Caco-2 (cell line): Measurements from ENCODE around the gene PITX1. TPM values are rescaled to one million over a fixed set of nuclear protein-coding genes. Genes with fewer than 3 reads are reported as not detected.

Experiments used
- BruUV-seq: library from RNA; stranded (reverse); fragments of 400-500 nt; replicated peaks from 2 replicates; lab custom pipeline; 2021; lab: Mats Ljungman, UMichigan
- CTCF ChIA-PET: fragments of 300-600 bp; sonication (Branson Sonifier 250); formaldehyde crosslinking; loops from one replicate; lab custom pipeline; 2022; ENCODE audit warnings: antibody characterized with exemption; lab: Charles Lee
- POLR2A ChIA-PET: fragments of 300-600 bp; sonication (Branson Sonifier 250); formaldehyde crosslinking; loops from one replicate; lab custom pipeline; 2022; ENCODE audit warnings: antibody characterized with exemption; lab: Charles Lee
- DNase-seq, 2 experiments: peaks; one replicate each; pipeline versions ENCODE4 v3.0.0 to v3.0.0-alpha.2; 2020 to 2022
- H3K27me3 ChIP-seq: replicated peaks from 2 replicates; pipeline ENCODE4 v1.6.0; 2011; ENCODE audit warnings: low read length; ENCODE audit not compliant: control insufficient read depth, insufficient read depth
- H3K36me3 ChIP-seq: 2 replicates; pipeline ENCODE4 v1.5.1; 2011; ENCODE audit warnings: low read length; ENCODE audit not compliant: control insufficient read depth, insufficient read depth
- H3K4me1 ChIP-seq: fragments of 250-450 bp; sonication (Bioruptor Pico); 2 replicates; pipeline ENCODE4 v1.5.1; 2020; ENCODE audit warnings: mild to moderate bottlenecking
- H3K4me3 ChIP-seq: 2 replicates; pipeline ENCODE4 v1.5.1; 2011; ENCODE audit warnings: low read depth, mild to moderate bottlenecking, control low read depth, low read length
- H3K9me3 ChIP-seq: fragments of 250-450 bp; sonication (Bioruptor Pico); 2 replicates; pipeline ENCODE4 v1.5.1; 2020; ENCODE audit warnings: mild to moderate bottlenecking, moderate library complexity
- H3K27ac Mint-ChIP-seq: one replicate; pipeline ENCODE4 v1.8.0; 2022; ENCODE audit warnings: mixed read lengths; ENCODE audit not compliant: unreplicated experiment
- H3K27me3 Mint-ChIP-seq: one replicate; pipeline ENCODE4 v1.8.0; 2022; ENCODE audit warnings: mixed read lengths; ENCODE audit not compliant: insufficient read depth, unreplicated experiment
- H3K36me3 Mint-ChIP-seq: one replicate; pipeline ENCODE4 v1.8.0; 2022; ENCODE audit warnings: mild to moderate bottlenecking, mixed read lengths; ENCODE audit not compliant: insufficient read depth, unreplicated experiment
- H3K4me1 Mint-ChIP-seq: one replicate; pipeline ENCODE4 v1.8.0; 2022; ENCODE audit warnings: low read depth, mixed read lengths; ENCODE audit not compliant: unreplicated experiment
- H3K4me3 Mint-ChIP-seq: one replicate; pipeline ENCODE4 v1.8.0; 2022; ENCODE audit warnings: mild to moderate bottlenecking, moderate library complexity, mixed read lengths; ENCODE audit not compliant: unreplicated experiment
- H3K9me3 Mint-ChIP-seq: one replicate; pipeline ENCODE4 v1.8.0; 2022; ENCODE audit warnings: mixed read lengths; ENCODE audit not compliant: unreplicated experiment
- CTCF ChIP-seq, 2 experiments: fragments of 200-600 bp in 1 of 2; IDR thresholded peaks; 1 replicate in 1 of 2; 2 replicates in 1 of 2; pipeline versions ENCODE4 v1.5.1 to v1.8.0; 2011 to 2022; ENCODE audit warnings: antibody characterized with exemption in 1 of 2, control low read depth in 1 of 2, inconsistent platforms in 1 of 2, low read depth in 1 of 2, low read length in 1 of 2, mild to moderate bottlenecking in 1 of 2, moderate library complexity in 1 of 2; ENCODE audit not compliant: insufficient read depth in 1 of 2, severe bottlenecking in 1 of 2, unreplicated experiment in 1 of 2
- intact Hi-C: fragments of 100-400 bp; cut with micrococcal nuclease; formaldehyde crosslinking; loops from one replicate; pipeline ENCODE4 v1.10.0; 2022; ENCODE audit not compliant: unreplicated experiment
- total RNA-seq: library from RNA; stranded (reverse); gene quantifications from 2 replicates; pipeline ENCODE4 v1.2.3, GENCODE V29; 2022

Gene PITX1
- total RNA-seq, 1 experiment from 2014 or later, result 117 TPM

- peaks cover 12% of the 10 kb centered on the region for H3K9me3 Mint-ChIP-seq
- H3K4me1 ChIP-seq, result peaks cover 23% of the 10 kb centered on the region
- no peaks in the 10 kb centered on the region for H3K9me3 ChIP-seq
- ChIA-PET POLR2A (interaction anchor here (0.8 kb wide), 1 partner anchor 275 kb away, joined by 3 read pairs; no protein-coding TSS in a partner anchor), CTCF (interaction anchor here (0.8 to 1.1 kb wide), 2 partner anchors 161 to 165 kb away, joined by 3 to 4 read pairs; no protein-coding TSS in a partner anchor)
- peak; percentile 44 to 59 for DNase-seq
- H3K27ac Mint-ChIP-seq, result peak overlapping the region; percentile 58
- intact Hi-C loops, result loop anchor here (2.0 kb wide), 1 partner anchor 161 kb away; no protein-coding TSS in a partner anchor
- peaks cover 67% of the 10 kb centered on the region for H3K36me3 Mint-ChIP-seq
- no peak for TF ChIP-seq CTCF (IDR thresholded peaks at IDR 0.05; ENCODE audit: insufficient read depth in 1 of 2, low read depth in 1 of 2, low read length in 1 of 2, severe bottlenecking in 1 of 2, unreplicated experiment in 1 of 2)
- peaks cover 3% of the 10 kb centered on the region for H3K36me3 ChIP-seq
- H3K27me3 ChIP-seq, result no peaks in the 10 kb centered on the region
- H3K4me3 Mint-ChIP-seq, result no peak overlapping the region
- peaks cover 32% of the 10 kb centered on the region for H3K4me1 Mint-ChIP-seq
- BruUV-seq, result no TSS peak
- H3K27me3 Mint-ChIP-seq, result no peaks in the 10 kb centered on the region
- H3K4me3 ChIP-seq, result no peak overlapping the region
Measured at GRCh38 chr5:135025730-135026644, 8.0 kb downstream of the PITX1 start.

- peak; percentile 32 to 38 for DNase-seq
- Histone ChIP-seq H3K4me1 (peaks cover 23% of the 10 kb centered on the region), H3K4me3 (no peak overlapping the region), H3K36me3 (peaks cover 3% of the 10 kb centered on the region), H3K9me3 (no peaks in the 10 kb centered on the region), H3K27me3 (no peaks in the 10 kb centered on the region)
- no peak overlapping the region for H3K27ac Mint-ChIP-seq
- BruUV-seq, result no TSS peak
- H3K27me3 Mint-ChIP-seq, result no peaks in the 10 kb centered on the region
- CTCF ChIA-PET, result interaction anchor here (0.5 to 1.1 kb wide), 2 partner anchors 9 to 166 kb away, joined by 3 read pairs; partner anchors contain the start of gene PITX1
- H3K9me3 Mint-ChIP-seq, result peaks cover 12% of the 10 kb centered on the region
- peaks cover 65% of the 10 kb centered on the region for H3K36me3 Mint-ChIP-seq
- no peak overlapping the region for H3K4me3 Mint-ChIP-seq
- peaks cover 32% of the 10 kb centered on the region for H3K4me1 Mint-ChIP-seq
- no peak for TF ChIP-seq CTCF (IDR thresholded peaks at IDR 0.05; ENCODE audit: insufficient read depth in 1 of 2, low read depth in 1 of 2, low read length in 1 of 2, severe bottlenecking in 1 of 2, unreplicated experiment in 1 of 2)
- POLR2A ChIA-PET, result interaction anchor here (1.1 kb wide), 1 partner anchor 8 kb away, joined by 3 read pairs; no protein-coding TSS in a partner anchor
- intact Hi-C loops, result loop anchor here (2.0 kb wide), 1 partner anchor 162 kb away; no protein-coding TSS in a partner anchor
Measured at GRCh38 chr5:135024956-135025729, 8.9 kb downstream of the PITX1 start.
